ENCODE data around the gene RNF34. TPM values are rescaled to one million over a fixed set of nuclear protein-coding genes. Genes with fewer than 3 reads are reported as not detected.

The RNF34 gene
- total RNA-seq, 1 experiment from 2014 or later: 53.6 TPM

- POLR2A ChIA-PET: interaction anchor here (0.6 to 2.3 kb wide), 3 partner anchors 40 to 48 kb away, joined by 3 to 9 read pairs (median 6); partner anchors contain the start of gene RNF34
- TF ChIP-seq, protein P1, sequence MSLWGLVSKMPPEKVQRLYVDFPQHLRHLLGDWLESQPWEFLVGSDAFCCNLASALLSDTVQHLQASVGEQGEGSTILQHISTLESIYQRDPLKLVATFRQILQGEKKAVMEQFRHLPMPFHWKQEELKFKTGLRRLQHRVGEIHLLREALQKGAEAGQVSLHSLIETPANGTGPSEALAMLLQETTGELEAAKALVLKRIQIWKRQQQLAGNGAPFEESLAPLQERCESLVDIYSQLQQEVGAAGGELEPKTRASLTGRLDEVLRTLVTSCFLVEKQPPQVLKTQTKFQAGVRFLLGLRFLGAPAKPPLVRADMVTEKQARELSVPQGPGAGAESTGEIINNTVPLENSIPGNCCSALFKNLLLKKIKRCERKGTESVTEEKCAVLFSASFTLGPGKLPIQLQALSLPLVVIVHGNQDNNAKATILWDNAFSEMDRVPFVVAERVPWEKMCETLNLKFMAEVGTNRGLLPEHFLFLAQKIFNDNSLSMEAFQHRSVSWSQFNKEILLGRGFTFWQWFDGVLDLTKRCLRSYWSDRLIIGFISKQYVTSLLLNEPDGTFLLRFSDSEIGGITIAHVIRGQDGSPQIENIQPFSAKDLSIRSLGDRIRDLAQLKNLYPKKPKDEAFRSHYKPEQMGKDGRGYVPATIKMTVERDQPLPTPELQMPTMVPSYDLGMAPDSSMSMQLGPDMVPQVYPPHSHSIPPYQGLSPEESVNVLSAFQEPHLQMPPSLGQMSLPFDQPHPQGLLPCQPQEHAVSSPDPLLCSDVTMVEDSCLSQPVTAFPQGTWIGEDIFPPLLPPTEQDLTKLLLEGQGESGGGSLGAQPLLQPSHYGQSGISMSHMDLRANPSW (CRISPR knock-in tag; conservative IDR thresholded peaks at IDR 0.05; ENCODE audit: low read depth): no peak
- TF ChIP-seq FOXP1 (CRISPR knock-in tag; IDR thresholded peaks at IDR 0.05; ENCODE audit: borderline replicate concordance): peak; percentile 68; the same call in 1 of the 2 replicates
- TF ChIP-seq, protein P2, sequence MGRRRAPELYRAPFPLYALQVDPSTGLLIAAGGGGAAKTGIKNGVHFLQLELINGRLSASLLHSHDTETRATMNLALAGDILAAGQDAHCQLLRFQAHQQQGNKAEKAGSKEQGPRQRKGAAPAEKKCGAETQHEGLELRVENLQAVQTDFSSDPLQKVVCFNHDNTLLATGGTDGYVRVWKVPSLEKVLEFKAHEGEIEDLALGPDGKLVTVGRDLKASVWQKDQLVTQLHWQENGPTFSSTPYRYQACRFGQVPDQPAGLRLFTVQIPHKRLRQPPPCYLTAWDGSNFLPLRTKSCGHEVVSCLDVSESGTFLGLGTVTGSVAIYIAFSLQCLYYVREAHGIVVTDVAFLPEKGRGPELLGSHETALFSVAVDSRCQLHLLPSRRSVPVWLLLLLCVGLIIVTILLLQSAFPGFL (CRISPR knock-in tag; IDR thresholded peaks at IDR 0.05; ENCODE audit: borderline replicate concordance): no peak; the same call in 1 of the 2 replicates
- TF ChIP-seq, protein P3, sequence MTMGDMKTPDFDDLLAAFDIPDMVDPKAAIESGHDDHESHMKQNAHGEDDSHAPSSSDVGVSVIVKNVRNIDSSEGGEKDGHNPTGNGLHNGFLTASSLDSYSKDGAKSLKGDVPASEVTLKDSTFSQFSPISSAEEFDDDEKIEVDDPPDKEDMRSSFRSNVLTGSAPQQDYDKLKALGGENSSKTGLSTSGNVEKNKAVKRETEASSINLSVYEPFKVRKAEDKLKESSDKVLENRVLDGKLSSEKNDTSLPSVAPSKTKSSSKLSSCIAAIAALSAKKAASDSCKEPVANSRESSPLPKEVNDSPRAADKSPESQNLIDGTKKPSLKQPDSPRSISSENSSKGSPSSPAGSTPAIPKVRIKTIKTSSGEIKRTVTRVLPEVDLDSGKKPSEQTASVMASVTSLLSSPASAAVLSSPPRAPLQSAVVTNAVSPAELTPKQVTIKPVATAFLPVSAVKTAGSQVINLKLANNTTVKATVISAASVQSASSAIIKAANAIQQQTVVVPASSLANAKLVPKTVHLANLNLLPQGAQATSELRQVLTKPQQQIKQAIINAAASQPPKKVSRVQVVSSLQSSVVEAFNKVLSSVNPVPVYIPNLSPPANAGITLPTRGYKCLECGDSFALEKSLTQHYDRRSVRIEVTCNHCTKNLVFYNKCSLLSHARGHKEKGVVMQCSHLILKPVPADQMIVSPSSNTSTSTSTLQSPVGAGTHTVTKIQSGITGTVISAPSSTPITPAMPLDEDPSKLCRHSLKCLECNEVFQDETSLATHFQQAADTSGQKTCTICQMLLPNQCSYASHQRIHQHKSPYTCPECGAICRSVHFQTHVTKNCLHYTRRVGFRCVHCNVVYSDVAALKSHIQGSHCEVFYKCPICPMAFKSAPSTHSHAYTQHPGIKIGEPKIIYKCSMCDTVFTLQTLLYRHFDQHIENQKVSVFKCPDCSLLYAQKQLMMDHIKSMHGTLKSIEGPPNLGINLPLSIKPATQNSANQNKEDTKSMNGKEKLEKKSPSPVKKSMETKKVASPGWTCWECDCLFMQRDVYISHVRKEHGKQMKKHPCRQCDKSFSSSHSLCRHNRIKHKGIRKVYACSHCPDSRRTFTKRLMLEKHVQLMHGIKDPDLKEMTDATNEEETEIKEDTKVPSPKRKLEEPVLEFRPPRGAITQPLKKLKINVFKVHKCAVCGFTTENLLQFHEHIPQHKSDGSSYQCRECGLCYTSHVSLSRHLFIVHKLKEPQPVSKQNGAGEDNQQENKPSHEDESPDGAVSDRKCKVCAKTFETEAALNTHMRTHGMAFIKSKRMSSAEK (CRISPR knock-in tag; IDR thresholded peaks at IDR 0.05; ENCODE audit: borderline replicate concordance): no peak
- no peak for TF ChIP-seq ZNF121 (CRISPR knock-in tag; IDR thresholded peaks at IDR 0.05)
- no peak for TF ChIP-seq AR (CRISPR knock-in tag; IDR thresholded peaks at IDR 0.05)
- no peak for TF ChIP-seq GTF2I (CRISPR knock-in tag; conservative IDR thresholded peaks at IDR 0.05)
- TF ChIP-seq IRF2 (CRISPR knock-in tag; IDR thresholded peaks at IDR 0.05; ENCODE audit: borderline replicate concordance, low read depth): no peak
- no peak for TF ChIP-seq KAT7 (CRISPR knock-in tag; IDR thresholded peaks at IDR 0.05; ENCODE audit: borderline replicate concordance)
- no peak for TF ChIP-seq OVOL2 (CRISPR knock-in tag; IDR thresholded peaks at IDR 0.05; ENCODE audit: borderline replicate concordance)
- TF ChIP-seq SP1 (CRISPR knock-in tag; conservative IDR thresholded peaks at IDR 0.05): peak; percentile 83
- no peak for TF ChIP-seq ZNF232 (CRISPR knock-in tag; IDR thresholded peaks at IDR 0.05)
- 0 out of 2 replicates have a peak, but pooled peaks have one; percentile 52 for TF ChIP-seq MYBL2 (CRISPR knock-in tag; IDR thresholded peaks at IDR 0.05)
- no peak for TF ChIP-seq E2F5 (CRISPR knock-in tag; IDR thresholded peaks at IDR 0.05)
- peak; percentile 97 for TF ChIP-seq FOXK1 (CRISPR knock-in tag; IDR thresholded peaks at IDR 0.05)
- peak; percentile 82 for TF ChIP-seq GABPB1 (CRISPR knock-in tag; IDR thresholded peaks at IDR 0.05)
- peak; percentile 88; the same call in 1 of the 2 replicates for TF ChIP-seq ARID4B (CRISPR knock-in tag; IDR thresholded peaks at IDR 0.05; ENCODE audit: borderline replicate concordance)
- peak; percentile 98 for TF ChIP-seq NFYB (CRISPR knock-in tag; conservative IDR thresholded peaks at IDR 0.05; ENCODE audit: low read depth)
Measured at GRCh38 chr12:121351820-121352681, 47.9 kb upstream of the RNF34 start, which contains the start of gene ANAPC5. Gene ANAPC5 (minus strand): TSS chr12:121352411. CDS start chr12:121352340, 71 bp downstream.

More at GRCh38 chr12:121351820-121352681, 47.9 kb upstream of the RNF34 start, which contains the start of gene ANAPC5:
- peak; percentile 90 for DNase-seq (ENCODE audit: low spot score)
- CTCF ChIA-PET: interaction anchor here (0.6 to 2.3 kb wide), 7 partner anchors 49 to 1054 kb away, joined by 3 to 8 read pairs (median 3); partner anchors contain the start of gene CAMKK2
- Mint-ChIP-seq H3K36me3 (peaks cover 4% of the 10 kb centered on the region), H3K27me3 (ENCODE audit: low read depth) (no peaks in the 10 kb centered on the region; the same call in 1 of the 2 replicates), H3K9me3 (no peaks in the 10 kb centered on the region), H3K4me3 (peak within 1 kb of the TSS; percentile 99), H3K27ac (peak within 1 kb of the TSS; percentile 96), H3K4me1 (peaks cover 8% of the 10 kb centered on the region)
- peak; percentile 97 for ATAC-seq

Data from WTC11 (cell line).